K562 (cell line): ENCODE data around the gene EMILIN1. TPM values are rescaled to one million over a fixed set of nuclear protein-coding genes. Genes with fewer than 3 reads are reported as not detected.
A peak's percentile ranks its signal among the peaks of the same experiment; 100 is the strongest.

Experiments
- ATAC-seq: fragments of 200-7000 bp; cut with Tn5 transposase; 3 replicates; pipeline ENCODE4 v1.9.1; 2020; ENCODE audit warnings: moderate library complexity
- BruUV-seq: library from RNA; stranded (reverse); fragments of 400-500 nt; replicated peaks from 2 replicates; lab custom pipeline; 2021; lab: Mats Ljungman, UMichigan
- CTCF ChIA-PET: fragments of 300-600 bp; formaldehyde crosslinking; extraction: SDS; loops from one replicate; lab custom pipeline; 2021; ENCODE audit warnings: low intra/inter-chr PET ratio; lab: Yijun Ruan, JAX
- POLR2A ChIA-PET: fragments of 300-600, 350-650 bp; sonication (Branson Sonifier 250); formaldehyde crosslinking; extraction: SDS; loops from one replicate; lab custom pipeline; 2021; ENCODE audit warnings: antibody characterized with exemption, inconsistent platforms; lab: Yijun Ruan, JAX
- DNase-seq, 4 experiments: peaks; one replicate each; pipeline versions ENCODE4 v3.0.0 to v3.0.0-alpha.2; 2011 to 2018; ENCODE audit warnings: low spot score in 3 of 4, mixed read lengths in 3 of 4; ENCODE audit errors: extremely low read depth in 1 of 4
- FAIRE-seq: peaks from 2 replicates; lab custom pipeline; 2011; peaks lifted over from hg19 to GRCh38; lab: Jason Lieb, UNC
- H2AFZ ChIP-seq: 2 replicates; pipeline ENCODE4 v1.6.0; 2011; ENCODE audit warnings: low read depth, low read length, control low read depth, inconsistent platforms
- H3K27ac ChIP-seq: fragments of 200-600 bp; 3 replicates; pipeline ENCODE4 v1.8.0; 2011; ENCODE audit warnings: low read depth, mild to moderate bottlenecking, control low read depth, inconsistent platforms, low read length, moderate library complexity, mixed read lengths; ENCODE audit errors: extremely low read depth
- H3K27me3 ChIP-seq, 2 experiments: fragments of 300-600 bp in 1 of 2; 2 replicates in 1 of 2; 3 replicates in 1 of 2; pipeline versions ENCODE4 v1.6.0 to v1.8.0; 2011; ENCODE audit warnings: inconsistent platforms in 2 of 2, low read length in 2 of 2, mild to moderate bottlenecking in 1 of 2, mixed read lengths in 1 of 2, moderate library complexity in 1 of 2; ENCODE audit not compliant: control insufficient read depth in 2 of 2, insufficient read depth in 2 of 2
- H3K36me3 ChIP-seq: fragments of 300-600 bp; 3 replicates; pipeline ENCODE4 v1.8.0; 2011; ENCODE audit warnings: mild to moderate bottlenecking, low read length, inconsistent platforms; ENCODE audit not compliant: control insufficient read depth, insufficient read depth
- H3K4me1 ChIP-seq, 2 experiments: fragments of 200-600 bp in 1 of 2; replicated peaks in 1 of 2; 2 replicates in 1 of 2; 3 replicates in 1 of 2; pipeline versions ENCODE4 v1.5.1 to v1.8.0; 2011; ENCODE audit warnings: inconsistent platforms in 2 of 2, low read length in 2 of 2, mild to moderate bottlenecking in 1 of 2, mixed read lengths in 1 of 2, moderate library complexity in 1 of 2; ENCODE audit not compliant: control insufficient read depth in 2 of 2, insufficient read depth in 2 of 2
- H3K4me2 ChIP-seq: 2 replicates; pipeline ENCODE4 v1.6.1; 2011; ENCODE audit warnings: low read length, control low read depth, inconsistent platforms, mixed read lengths; ENCODE audit not compliant: insufficient read depth
- H3K4me3 ChIP-seq: fragments of 200-600 bp; sonication (generic), shearing (Covaris generic); 2 replicates; pipeline ENCODE4 v1.5.1; 2016; ENCODE audit warnings: control low read depth, inconsistent platforms
- H3K79me2 ChIP-seq: fragments of 200-600 bp; 3 replicates; pipeline ENCODE4 v1.8.0; 2011; ENCODE audit warnings: low read length, inconsistent platforms; ENCODE audit not compliant: control insufficient read depth, insufficient read depth
- H3K9ac ChIP-seq, 2 experiments: 2 replicates each; pipeline versions ENCODE4 v1.6.0 to v1.6.1; 2011; ENCODE audit warnings: low read depth in 2 of 2, low read length in 2 of 2, control low read depth in 1 of 2, inconsistent platforms in 1 of 2, mild to moderate bottlenecking in 1 of 2, mixed read lengths in 1 of 2; ENCODE audit not compliant: insufficient read depth in 1 of 2
- H3K9me1 ChIP-seq: one replicate; pipeline ENCODE4 v1.6.0; 2011; ENCODE audit warnings: inconsistent platforms, mild to moderate bottlenecking, low read length, moderate library complexity; ENCODE audit not compliant: control insufficient read depth, insufficient read depth
- H3K9me3 ChIP-seq: replicated peaks from 2 replicates; pipeline ENCODE4 v1.5.1; 2011; ENCODE audit warnings: low read depth, low read length, inconsistent platforms; ENCODE audit not compliant: control insufficient read depth, insufficient read depth
- H4K20me1 ChIP-seq: replicated peaks from 2 replicates; pipeline ENCODE4 v1.6.1; 2011; ENCODE audit warnings: low read length, inconsistent platforms, mixed read lengths; ENCODE audit not compliant: control insufficient read depth, insufficient read depth
- MAZ ChIP-seq, 2 experiments: fragments of 450-650 bp in 1 of 2; sonication (generic) in 1 of 2; formaldehyde crosslinking; IDR thresholded peaks in 1 of 2; conservative IDR thresholded peaks in 1 of 2; 2 replicates each; pipeline versions ENCODE4 v1.4.0 to v1.5.0; 2020; ENCODE audit warnings: mild to moderate bottlenecking in 1 of 2, missing genetic modification reagents in 1 of 2
- ZNF146 ChIP-seq: IDR thresholded peaks from one replicate; pipeline ENCODE4 v1.6.1; 2018; ENCODE audit warnings: missing compliant biosample characterization; ENCODE audit not compliant: unreplicated experiment
- ZNF785 ChIP-seq: fragments of 250-450 bp; sonication (Bioruptor Pico); IDR thresholded peaks from 2 replicates; pipeline ENCODE4 v1.4.0; 2020; ENCODE audit warnings: mild to moderate bottlenecking
- WGBS: fragments of 100-300 bp; shearing (Covaris generic); methylation state at CpG from one replicate; pipeline ENCODE4 v1.1.6; 2016; ENCODE audit warnings: low coverage, mixed read lengths; ENCODE audit not compliant: insufficient coverage; ENCODE audit errors: missing lambda C conversion rate; 5-methylcytosine and 5-hydroxymethylcytosine counted together
- in situ Hi-C: fragments of 300-500 bp; cut with MboI; formaldehyde crosslinking; loops from 4 replicates; pipeline ENCODE4 v1.15.0; 2018; ENCODE audit warnings: inconsistent platforms, mixed read lengths
- intact Hi-C: fragments of 100-400 bp; cut with micrococcal nuclease; formaldehyde crosslinking; loops from 2 replicates; pipeline ENCODE4 v1.14.2; 2022
- polyA plus RNA-seq, 8 experiments: library from polyadenylated mRNA; depleted of rRNA in 4 of 8; stranded (reverse) in 5 of 8; unstranded in 3 of 8; fragments of >200 nt; fragmentation: Nextera tagmentation in 2 of 8; fragmentation: Illumina TruSeq in 1 of 8; extraction: Ambion mirVana in 2 of 8; extraction: Trizol in 1 of 8; gene quantifications; 2 replicates each; pipeline versions ENCODE4 v1.2.1 to v1.2.3, GENCODE V29; 2011 to 2014; ENCODE audit warnings: inconsistent platforms in 1 of 8, missing spikeins in 1 of 8
- total RNA-seq, 7 experiments: library from RNA; depleted of rRNA in 6 of 7; stranded (reverse); fragments of >200 nt in 6 of 7; fragmentation: Illumina TruSeq in 2 of 7; extraction: Trizol in 2 of 7; gene quantifications; 2 replicates each; pipeline versions ENCODE4 v1.2.1 to v1.2.3, GENCODE V29; 2011 to 2021; ENCODE audit warnings: low replicate concordance in 1 of 7
- TF ChIP-seq, protein P1 (sequence below): fragments of 250-450 bp; sonication (Bioruptor Pico); IDR thresholded peaks from 2 replicates; pipeline ENCODE4 v1.9.0; 2021; ENCODE audit warnings: mild to moderate bottlenecking

Gene EMILIN1
- total and polyA plus RNA-seq, 9 of the 15 experiments (the other 6 are each of a cell fraction or from before 2014, with no cell fraction given), result 0.04 to 2.7 (median 0.54) TPM; not detected in 2

DNA sequence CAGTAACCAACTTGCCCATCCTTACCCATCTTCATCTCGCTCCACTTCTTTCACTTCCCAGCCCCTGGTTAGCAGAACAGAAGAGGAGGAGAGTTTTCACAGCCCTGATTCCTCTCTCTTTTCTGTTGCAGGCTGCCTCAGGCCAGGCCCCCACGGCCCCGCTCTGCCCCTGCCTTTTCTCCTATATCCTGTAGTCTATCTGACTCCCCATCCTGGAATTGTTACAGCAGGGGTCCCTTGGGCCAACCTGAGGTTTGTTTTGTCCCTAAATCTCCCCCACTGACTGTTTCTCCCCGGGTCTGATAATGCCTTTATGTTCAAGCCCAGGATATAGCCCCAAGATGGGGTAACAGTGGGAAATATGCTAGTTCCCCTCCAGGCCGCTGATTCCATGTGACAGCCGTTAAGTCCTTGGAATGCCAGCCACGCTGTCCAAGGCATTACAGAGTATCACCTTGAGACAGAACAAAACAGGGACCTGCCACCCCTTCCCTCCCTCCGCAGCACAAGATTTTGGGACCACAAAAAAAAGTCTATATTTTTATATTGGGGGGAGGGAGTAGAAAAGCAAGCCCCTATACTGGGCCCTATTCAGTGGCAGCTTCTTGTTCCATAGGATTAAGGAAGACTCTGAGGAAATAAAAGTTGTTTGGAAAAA, 8.3 kb upstream of the EMILIN1 start:
- ChIA-PET CTCF (no interaction called here), POLR2A (interaction anchor here (9.0 kb wide), 1 partner anchor 15 kb away, joined by 112 read pairs; the partner anchor contains the start of gene AGBL5)
- BruUV-seq, result no TSS peak
- H3K9me1 ChIP-seq, result no peaks in the 10 kb centered on the region
- FAIRE-seq, result no peak
- peak overlapping the region; percentile 98 for H3K4me2 ChIP-seq
- H3K36me3 ChIP-seq, result peaks cover 47% of the 10 kb centered on the region
- ATAC-seq, result no peak
- in situ Hi-C loops, result no loop called here
- intact Hi-C loops, result no loop called here
- DNase-seq, result no peak
- H3K4me1 ChIP-seq, result peaks cover 36 to 37% of the 10 kb centered on the region in 2 experiments
- H3K27me3 ChIP-seq, result no peaks in the 10 kb centered on the region
- peak overlapping the region; percentile 82 for H3K4me3 ChIP-seq
- TF ChIP-seq ZNF146 (CRISPR knock-in tag) (no peak), ZNF785 (no peak), MAZ (CRISPR knock-in tag; conservative IDR thresholded peaks at IDR 0.05 in 1 of 2, IDR thresholded peaks at IDR 0.05 in 1 of 2) (no peak)
- TF ChIP-seq, protein P1, sequence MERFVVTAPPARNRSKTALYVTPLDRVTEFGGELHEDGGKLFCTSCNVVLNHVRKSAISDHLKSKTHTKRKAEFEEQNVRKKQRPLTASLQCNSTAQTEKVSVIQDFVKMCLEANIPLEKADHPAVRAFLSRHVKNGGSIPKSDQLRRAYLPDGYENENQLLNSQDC (CRISPR knock-in tag), result no peak
- no peak overlapping the region for H2AFZ ChIP-seq
- peak overlapping the region; percentile 86; the same call in 2 of the 3 replicates for H3K27ac ChIP-seq
- H3K9me3 ChIP-seq, result no peaks in the 10 kb centered on the region
- WGBS, result 83% methylated on average over 8 of the region's 8 CpGs
- H3K9ac ChIP-seq, result peak overlapping the region; percentile 90 to 99
- peaks cover 29% of the 10 kb centered on the region for H3K79me2 ChIP-seq
- no peaks in the 10 kb centered on the region for H4K20me1 ChIP-seq
